Right renal cortex interstitium (tissue), 3 donors: Measurements from ENCODE around the gene PRKCH. TPM values are rescaled to one million over a fixed set of nuclear protein-coding genes. Genes with fewer than 3 reads are reported as not detected.

Experiments
- DNase-seq, 3 donors: peaks; one replicate each; pipeline ENCODE4 v3.0.0-alpha.2; 2013; ENCODE audit warnings: low read depth in 3 of 3, low spot score in 2 of 3
- polyA plus RNA-seq, 3 donors: library from polyadenylated mRNA; unstranded; fragments of 120-200 nt; gene quantifications; one replicate each; pipeline ENCODE4 v1.2.1, GENCODE V29; 2013; ENCODE audit not compliant: insufficient read length in 3 of 3

PRKCH gene
- polyA plus RNA-seq, 3 donors, result 17.5 to 20.1 (median 18.1) TPM

- DNase-seq, result no peak
Observed at GRCh38 chr14:61599942-61600341, 278.6 kb downstream of the PRKCH start.

Other genes starting within 250 kb of the PRKCH start
- gene TMEM30B, start 40.2 kb upstream of the PRKCH start, polyA plus RNA-seq, result 10 to 100 TPM; 11.9 to 13.7 (median 13.0) TPM